Chondrocyte (in vitro differentiated cells): ENCODE results near the gene NPRL2. TPM values are rescaled to one million over a fixed set of nuclear protein-coding genes. Genes with fewer than 3 reads are reported as not detected.
A peak's percentile ranks its signal among the peaks of the same experiment; 100 is the strongest.

Experiments
- DNase-seq: peaks from one replicate; pipeline ENCODE4 v3.0.0; 2021; ENCODE audit warnings: mixed read lengths, low spot score
- H3K27ac Mint-ChIP-seq: one replicate; pipeline ENCODE4 v1.8.0; 2021; ENCODE audit warnings: mild to moderate bottlenecking, moderate library complexity, mixed read lengths; ENCODE audit not compliant: unreplicated experiment
- H3K27me3 Mint-ChIP-seq: 2 replicates; pipeline ENCODE4 v1.8.0; 2021; ENCODE audit warnings: low read depth, mixed read lengths
- H3K36me3 Mint-ChIP-seq: 2 replicates; pipeline ENCODE4 v1.8.0; 2021; ENCODE audit warnings: low read depth, mixed read lengths
- H3K4me1 Mint-ChIP-seq: 2 replicates; pipeline ENCODE4 v1.8.0; 2021; ENCODE audit warnings: low read depth, mild to moderate bottlenecking, mixed read lengths
- H3K4me3 Mint-ChIP-seq: one replicate; pipeline ENCODE4 v1.8.0; 2021; ENCODE audit warnings: mild to moderate bottlenecking, moderate library complexity, mixed read lengths; ENCODE audit not compliant: unreplicated experiment
- H3K9me3 Mint-ChIP-seq: 2 replicates; pipeline ENCODE4 v1.8.0; 2021; ENCODE audit warnings: low read depth, mixed read lengths
- CTCF ChIP-seq: fragments of 200-600 bp; sonication (generic); IDR thresholded peaks from 2 replicates; pipeline ENCODE4 v1.5.0; 2021; ENCODE audit warnings: antibody characterized with exemption, mild to moderate bottlenecking, moderate library complexity
- long read RNA-seq: library from polyadenylated mRNA; stranded (forward); transcript quantifications from one replicate; pipeline ENCODE4 v2.0.0, GENCODE V29; 2021
- total RNA-seq: library from RNA; stranded (reverse); gene quantifications from 3 replicates; pipeline ENCODE4 v1.2.1, GENCODE V29; 2021

NPRL2 gene
- 19.8 to 26.9 TPM (median 21.7 TPM) in 3 replicates for total RNA-seq
- long read RNA-seq, transcript NPRL2-201 (11 exons, 1,700 nt): major isoform, 20 of 38 reads
- long read RNA-seq, partial matches to known transcripts: 4 of 38 reads
- long read RNA-seq, other reads (novel, unspliced or antisense): 14 of 38 reads

DNA sequence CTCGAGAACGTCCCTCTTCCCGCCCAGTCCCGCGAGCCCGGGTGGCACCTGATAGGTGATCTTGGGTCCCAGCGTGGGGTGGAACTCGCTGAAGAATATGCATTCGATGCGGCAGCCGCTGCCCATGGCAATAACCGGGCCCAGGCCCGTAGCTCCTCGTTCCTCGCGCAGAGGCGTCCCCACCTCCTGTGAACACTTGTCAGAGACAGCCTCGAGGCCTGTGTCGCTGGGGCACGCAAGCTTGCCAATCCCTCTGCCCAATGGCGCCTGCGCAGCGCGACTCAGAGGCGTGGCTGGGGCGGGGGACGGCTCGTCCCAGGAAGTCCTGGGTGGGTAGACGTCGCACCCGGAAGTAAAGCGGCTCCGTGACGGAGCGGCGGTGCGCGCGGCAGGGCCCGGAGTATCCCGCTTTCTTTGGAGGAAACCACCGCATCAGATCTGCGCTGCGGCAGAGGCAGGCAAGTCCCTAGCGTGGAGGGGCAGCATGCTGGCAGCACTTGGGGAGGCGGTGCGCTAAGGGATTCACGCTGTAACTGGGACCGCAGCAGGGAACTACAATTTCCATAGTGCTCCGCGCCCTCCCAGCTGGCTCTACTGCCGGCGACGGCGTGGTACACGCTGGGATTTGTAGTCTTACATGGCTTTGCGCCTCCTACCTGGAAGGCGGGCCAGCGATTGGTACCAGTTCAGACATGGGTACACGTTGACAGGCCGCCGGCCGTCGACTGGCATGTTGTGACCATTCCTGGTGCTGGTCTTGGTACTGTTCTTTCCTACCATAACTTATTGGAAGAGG is at the start of gene NPRL2, which contains the start of gene CYB561D2:
Gene NPRL2, minus strand, starts transcription at position 249 of the 796 bp plus-strand sequence. Its CDS starts 123 bp downstream, at position 126.
Gene CYB561D2, plus strand, starts transcription at position 336 of the 796 bp plus-strand sequence. CDS start 572 bp downstream, outside the sequence.
- Mint-ChIP-seq H3K4me1 (peaks cover 44% of the 10 kb centered on the region), H3K9me3 (no peaks in the 10 kb centered on the region), H3K27me3 (no peaks in the 10 kb centered on the region), H3K4me3 (peak within 1 kb of the TSS; percentile 92), H3K27ac (peak within 1 kb of the TSS; percentile 96), H3K36me3 (peaks cover 8% of the 10 kb centered on the region)
- TF ChIP-seq CTCF: peak; percentile 16
- DNase-seq: peak; percentile 98

- TF ChIP-seq CTCF: no peak
- Mint-ChIP-seq H3K9me3 (no peaks in the 10 kb centered on the region), H3K36me3 (no peaks in the 10 kb centered on the region), H3K27ac (no peak overlapping the region), H3K4me1 (no peaks in the 10 kb centered on the region), H3K27me3 (peaks cover 12% of the 10 kb centered on the region), H3K4me3 (no peak overlapping the region)
- DNase-seq: no peak
Observed at GRCh38 chr3:50396502-50396901, 45.9 kb upstream of the NPRL2 start.

DNA sequence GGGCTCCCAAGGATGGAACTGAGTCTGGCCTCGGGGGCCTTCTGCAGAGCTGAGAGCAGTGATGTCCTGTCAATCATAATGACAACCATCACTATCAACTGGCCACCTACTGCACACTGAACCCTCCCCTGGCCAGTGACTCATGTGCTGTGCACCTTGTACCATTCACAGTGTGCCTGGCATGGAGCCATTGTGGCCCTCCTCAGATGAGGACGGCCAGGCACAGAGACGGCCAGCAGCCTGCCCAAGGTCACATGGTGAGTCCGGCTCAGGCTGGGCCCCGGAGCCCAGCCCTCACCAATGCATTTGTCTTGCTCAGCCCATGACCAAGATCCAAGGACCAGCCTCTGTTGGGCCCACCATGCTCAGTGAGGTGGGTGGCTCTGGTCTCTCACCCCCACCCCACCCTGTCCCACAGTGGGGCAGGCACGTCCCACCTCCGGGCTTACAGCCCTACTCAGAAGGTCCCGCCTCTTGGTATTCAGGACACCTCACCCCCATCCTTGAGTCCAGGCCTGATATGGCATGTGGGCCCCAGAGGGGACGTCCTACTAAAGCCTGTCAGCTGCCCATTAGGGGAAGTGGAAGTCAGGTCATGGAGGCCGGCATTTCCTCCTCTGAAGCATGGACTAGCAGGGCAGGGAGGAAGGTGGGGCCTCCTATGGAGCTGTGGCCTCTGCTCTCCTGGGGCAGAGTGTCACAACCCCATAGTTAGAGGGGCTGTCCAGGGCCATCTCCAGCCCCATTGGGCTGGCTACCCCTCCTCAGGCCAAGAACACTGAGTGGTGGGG is 44.7 kb upstream of the NPRL2 start:
- Mint-ChIP-seq H3K4me1 (no peaks in the 10 kb centered on the region), H3K4me3 (no peak overlapping the region), H3K9me3 (no peaks in the 10 kb centered on the region), H3K36me3 (no peaks in the 10 kb centered on the region), H3K27ac (no peak overlapping the region), H3K27me3 (peaks cover 10% of the 10 kb centered on the region)
- no peak for TF ChIP-seq CTCF
- DNase-seq: no peak

- H3K36me3 Mint-ChIP-seq: no peaks in the 10 kb centered on the region
- no peak overlapping the region for H3K27ac Mint-ChIP-seq
- TF ChIP-seq CTCF: no peak
- no peak overlapping the region for H3K4me3 Mint-ChIP-seq
- DNase-seq: no peak
- H3K9me3 Mint-ChIP-seq: no peaks in the 10 kb centered on the region
- H3K4me1 Mint-ChIP-seq: peaks cover 6% of the 10 kb centered on the region
- H3K27me3 Mint-ChIP-seq: no peaks in the 10 kb centered on the region
Observed at GRCh38 chr3:50393061-50393460, 42.5 kb upstream of the NPRL2 start.

- H3K36me3 Mint-ChIP-seq: no peaks in the 10 kb centered on the region
- no peak for DNase-seq
- no peak overlapping the region for H3K4me3 Mint-ChIP-seq
- TF ChIP-seq CTCF: no peak
- H3K27me3 Mint-ChIP-seq: no peaks in the 10 kb centered on the region
- H3K27ac Mint-ChIP-seq: no peak overlapping the region
- peaks cover 6% of the 10 kb centered on the region for H3K4me1 Mint-ChIP-seq
- no peaks in the 10 kb centered on the region for H3K9me3 Mint-ChIP-seq
Observed at GRCh38 chr3:50392101-50392715, 41.6 kb upstream of the NPRL2 start.
